ENCODE results near the gene AKR1B15.

DNA sequence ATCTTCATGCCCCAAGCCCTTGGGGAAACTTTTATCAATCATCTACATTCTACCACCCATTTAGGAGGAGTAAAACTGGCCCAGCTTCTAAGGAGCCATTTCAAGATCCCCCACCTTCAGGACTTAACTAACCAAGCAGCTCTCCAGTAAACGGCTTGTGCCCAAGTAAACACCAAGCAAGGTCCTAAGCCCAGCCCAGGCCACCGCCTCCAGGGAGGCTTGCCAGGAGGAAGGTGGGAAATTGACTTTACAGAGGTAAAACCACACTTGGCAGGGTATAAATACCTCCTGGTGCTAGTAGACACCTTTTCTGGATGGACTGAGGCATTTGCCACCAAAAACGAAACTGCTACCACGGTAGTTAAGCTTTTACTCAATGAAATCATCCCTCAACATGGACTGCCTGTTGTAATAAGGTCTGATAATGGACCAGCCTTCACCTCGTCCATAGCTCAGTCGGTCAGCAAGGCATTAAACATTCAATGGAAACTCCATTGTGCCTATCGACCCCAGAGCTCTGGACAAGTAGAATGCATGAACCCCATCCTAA, 5.6 kb downstream of the AKR1B15 start:
- TF ChIP-seq, protein P1, sequence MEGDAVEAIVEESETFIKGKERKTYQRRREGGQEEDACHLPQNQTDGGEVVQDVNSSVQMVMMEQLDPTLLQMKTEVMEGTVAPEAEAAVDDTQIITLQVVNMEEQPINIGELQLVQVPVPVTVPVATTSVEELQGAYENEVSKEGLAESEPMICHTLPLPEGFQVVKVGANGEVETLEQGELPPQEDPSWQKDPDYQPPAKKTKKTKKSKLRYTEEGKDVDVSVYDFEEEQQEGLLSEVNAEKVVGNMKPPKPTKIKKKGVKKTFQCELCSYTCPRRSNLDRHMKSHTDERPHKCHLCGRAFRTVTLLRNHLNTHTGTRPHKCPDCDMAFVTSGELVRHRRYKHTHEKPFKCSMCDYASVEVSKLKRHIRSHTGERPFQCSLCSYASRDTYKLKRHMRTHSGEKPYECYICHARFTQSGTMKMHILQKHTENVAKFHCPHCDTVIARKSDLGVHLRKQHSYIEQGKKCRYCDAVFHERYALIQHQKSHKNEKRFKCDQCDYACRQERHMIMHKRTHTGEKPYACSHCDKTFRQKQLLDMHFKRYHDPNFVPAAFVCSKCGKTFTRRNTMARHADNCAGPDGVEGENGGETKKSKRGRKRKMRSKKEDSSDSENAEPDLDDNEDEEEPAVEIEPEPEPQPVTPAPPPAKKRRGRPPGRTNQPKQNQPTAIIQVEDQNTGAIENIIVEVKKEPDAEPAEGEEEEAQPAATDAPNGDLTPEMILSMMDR (IDR thresholded peaks at IDR 0.05): no peak
- no peak for TF ChIP-seq ZFX (IDR thresholded peaks at IDR 0.05; ENCODE audit: borderline replicate concordance)

Measured in 22Rv1 (cell line).